HepG2 (cell line): ENCODE measurements around the gene VDAC1. TPM values are rescaled to one million over a fixed set of nuclear protein-coding genes. Genes with fewer than 3 reads are reported as not detected.

Experiments used
- AGO2 ChIP-seq: fragments of 200-400 bp; formaldehyde crosslinking; optimal IDR thresholded peaks from 2 replicates; pipeline ENCODE3; 2017; ENCODE audit warnings: mild to moderate bottlenecking, low read depth, low read length, moderate library complexity
- ARNT ChIP-seq: fragments of 450-650 bp; IDR thresholded peaks from 2 replicates; pipeline ENCODE4 v1.6.1; 2017
- DPF2 ChIP-seq: sonication (generic); formaldehyde crosslinking; IDR thresholded peaks from 2 replicates; pipeline ENCODE4 v1.4.0; 2020; ENCODE audit warnings: mild to moderate bottlenecking, low read depth, missing genetic modification reagents, borderline replicate concordance
- FOXA1 ChIP-seq, 2 experiments: fragments of 450-650 bp in 1 of 2; sonication (generic) in 1 of 2; formaldehyde crosslinking in 1 of 2; IDR thresholded peaks; 2 replicates each; pipeline versions ENCODE4 v1.4.0 to v1.6.1; 2016 to 2020; ENCODE audit warnings: missing genetic modification reagents in 1 of 2
- FOXK2 ChIP-seq: fragments of 450-650 bp; IDR thresholded peaks from 2 replicates; pipeline ENCODE4 v1.6.1; 2016
- HHEX ChIP-seq: IDR thresholded peaks from 2 replicates; pipeline ENCODE4 v1.6.1; 2016; ENCODE audit warnings: control low read depth
- HNF1A ChIP-seq, 2 experiments: sonication (generic) in 1 of 2; formaldehyde crosslinking in 1 of 2; IDR thresholded peaks; 2 replicates each; pipeline versions ENCODE4 v1.4.0 to v1.6.1; 2016 to 2020; ENCODE audit warnings: borderline replicate concordance in 1 of 2, low read depth in 1 of 2, mild to moderate bottlenecking in 1 of 2, missing genetic modification reagents in 1 of 2
- KDM4B ChIP-seq: sonication (generic); formaldehyde crosslinking; IDR thresholded peaks from 2 replicates; pipeline ENCODE4 v1.4.0; 2020; ENCODE audit warnings: missing genetic modification reagents
- KDM5A ChIP-seq: fragments of 200-600 bp; sonication (generic); IDR thresholded peaks from 2 replicates; pipeline ENCODE4 v1.7.0; 2018; ENCODE audit warnings: antibody characterized with exemption, mild to moderate bottlenecking, low read length, borderline replicate concordance
- MNT ChIP-seq: fragments of 450-650 bp; IDR thresholded peaks from 2 replicates; pipeline ENCODE4 v1.6.1; 2016
- NFRKB ChIP-seq: fragments of 450-650 bp; IDR thresholded peaks from 2 replicates; pipeline ENCODE4 v1.6.1; 2017
- NKX3-1 ChIP-seq: sonication (generic); formaldehyde crosslinking; IDR thresholded peaks from 2 replicates; pipeline ENCODE4 v1.5.0; 2020; ENCODE audit warnings: missing genetic modification reagents
- RBFOX2 ChIP-seq: fragments of 200-400 bp; formaldehyde crosslinking; IDR thresholded peaks from 2 replicates; pipeline ENCODE4 v1.6.1; 2017; ENCODE audit warnings: low read depth, mild to moderate bottlenecking, low read length
- TBL1XR1 ChIP-seq: fragments of 150-350 bp; IDR thresholded peaks from 2 replicates; pipeline ENCODE4 v1.6.1; 2014; ENCODE audit warnings: borderline replicate concordance, low read length; ENCODE audit not compliant: partially characterized antibody
- TEAD2 ChIP-seq: sonication (generic); formaldehyde crosslinking; IDR thresholded peaks from 2 replicates; pipeline ENCODE4 v1.9.0; 2021; ENCODE audit warnings: missing genetic modification reagents
- THRA ChIP-seq: sonication (generic); formaldehyde crosslinking; IDR thresholded peaks from 2 replicates; pipeline ENCODE4 v1.4.0; 2020; ENCODE audit warnings: missing genetic modification reagents, borderline replicate concordance
- TP53 ChIP-seq: sonication (generic); formaldehyde crosslinking; conservative IDR thresholded peaks from 2 replicates; pipeline ENCODE4 v1.4.0; 2020; ENCODE audit warnings: missing genetic modification reagents
- YEATS2 ChIP-seq: sonication (generic); formaldehyde crosslinking; IDR thresholded peaks from 2 replicates; pipeline ENCODE4 v1.4.0; 2020; ENCODE audit warnings: missing genetic modification reagents, borderline replicate concordance
- ZNF567 ChIP-seq: sonication (generic); formaldehyde crosslinking; IDR thresholded peaks from 2 replicates; pipeline ENCODE4 v1.8.1; 2023; ENCODE audit warnings: mild to moderate bottlenecking, missing genetic modification reagents, borderline replicate concordance
- ZNF615 ChIP-seq: sonication (generic); formaldehyde crosslinking; IDR thresholded peaks from 2 replicates; pipeline ENCODE4 v1.5.0; 2020; ENCODE audit warnings: mild to moderate bottlenecking, missing genetic modification reagents, borderline replicate concordance
- ZNF724P ChIP-seq: sonication (generic); formaldehyde crosslinking; IDR thresholded peaks from 2 replicates; pipeline ENCODE4 v1.8.0; 2022; ENCODE audit warnings: missing genetic modification reagents, borderline replicate concordance
- ZSCAN25 ChIP-seq: sonication (generic); formaldehyde crosslinking; IDR thresholded peaks from 2 replicates; pipeline ENCODE4 v1.8.0; 2022; ENCODE audit warnings: mild to moderate bottlenecking, missing genetic modification reagents
- polyA plus RNA-seq, 8 experiments: library from polyadenylated mRNA; depleted of rRNA in 3 of 8; stranded (reverse) in 7 of 8; unstranded in 1 of 8; fragments of >200 nt; fragmentation: Illumina TruSeq in 4 of 8; extraction: Trizol in 4 of 8; gene quantifications; 2 replicates each; pipeline versions ENCODE4 v1.2.1 to v1.2.3, GENCODE V29; 2011 to 2016; ENCODE audit warnings: low read depth in 4 of 8, missing spikeins in 1 of 8, mixed read lengths in 1 of 8; ENCODE audit not compliant: insufficient read depth in 1 of 8
- total RNA-seq, 5 experiments: library from RNA; depleted of rRNA; stranded (reverse); fragments of >200 nt; fragmentation: Illumina TruSeq; extraction: Trizol; gene quantifications; 2 replicates each; pipeline ENCODE4 v1.2.3, GENCODE V29; 2016; ENCODE audit warnings: low read depth in 1 of 5

The VDAC1 gene
- total and polyA plus RNA-seq, 2 of the 13 experiments (the other 11 are each of a cell fraction or from before 2014, with no cell fraction given), result 112 to 380 TPM

DNA sequence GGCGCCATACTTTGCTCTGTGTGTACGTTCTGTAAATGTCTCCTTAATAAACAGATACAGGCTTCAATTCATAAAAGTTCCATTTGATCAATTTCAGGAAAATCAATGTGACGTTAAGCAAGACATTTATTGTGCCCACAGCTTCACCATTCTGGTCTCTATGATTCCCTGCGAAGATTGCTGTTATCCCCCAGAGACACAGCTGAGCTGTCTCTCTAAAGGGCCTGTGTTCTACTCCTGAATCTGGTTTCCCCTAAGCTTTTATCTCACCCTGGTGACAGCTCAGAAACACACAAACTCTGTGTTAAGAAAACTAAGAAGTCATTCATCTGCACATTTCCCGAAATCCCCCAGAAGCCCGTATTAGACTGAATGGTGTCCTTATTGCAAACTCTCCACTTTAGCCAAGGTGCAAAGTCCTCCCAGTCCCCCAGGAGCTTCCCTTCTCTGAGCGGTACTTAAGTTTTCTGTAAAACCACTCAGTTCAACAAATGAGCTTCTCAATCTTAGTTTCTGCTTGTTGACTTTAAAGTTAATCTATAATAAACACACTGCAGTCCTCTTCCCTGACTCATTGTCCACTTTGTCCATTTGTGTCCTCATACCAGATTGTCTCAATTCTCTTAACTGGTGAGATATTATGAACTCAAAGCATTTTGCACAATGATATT, 35.0 kb downstream of the VDAC1 start (continued):
- no peak for TF ChIP-seq KDM5A
- TF ChIP-seq HHEX (CRISPR knock-in tag), result no peak
- TF ChIP-seq RBFOX2, result peak; percentile 86
- no peak for TF ChIP-seq MNT
- TF ChIP-seq NFRKB, result no peak
- TF ChIP-seq TP53 (CRISPR knock-in tag), result no peak
- peak; percentile 10 for TF ChIP-seq TBL1XR1
- TF ChIP-seq THRA, result 0 out of 2 replicates have a peak, but pooled peaks have one; percentile 74
- no peak for TF ChIP-seq ARNT
- TF ChIP-seq ZSCAN25 (CRISPR knock-in tag), result 0 out of 2 replicates have a peak, but pooled peaks have one; percentile 23
- peak; percentile 81 for TF ChIP-seq HNF1A (IDR thresholded peaks at IDR 0.05; ENCODE audit: low read depth)
- peak; percentile 92; the same call in 1 of the 2 replicates for TF ChIP-seq HNF1A (CRISPR knock-in tag; IDR thresholded peaks at IDR 0.05; ENCODE audit: borderline replicate concordance)
- TF ChIP-seq ZNF615 (CRISPR knock-in tag), result no peak
- 0 out of 2 replicates have a peak, but pooled peaks have one; percentile 11 for TF ChIP-seq FOXK2
- TF ChIP-seq DPF2 (CRISPR knock-in tag), result peak; percentile 59; the same call in 1 of the 2 replicates
- no peak for TF ChIP-seq ZNF724P (CRISPR knock-in tag)
- TF ChIP-seq FOXA1 (IDR thresholded peaks at IDR 0.05), result peak; percentile 71
- TF ChIP-seq FOXA1 (CRISPR knock-in tag; IDR thresholded peaks at IDR 0.05), result peak; percentile 91
- no peak for TF ChIP-seq ZNF567 (CRISPR knock-in tag)
- no peak for TF ChIP-seq TEAD2 (CRISPR knock-in tag)
- no peak for TF ChIP-seq KDM4B
- TF ChIP-seq NKX3-1, result 0 out of 2 replicates have a peak, but pooled peaks have one; percentile 18
- peak; percentile 43; the same call in 1 of the 2 replicates for TF ChIP-seq YEATS2 (CRISPR knock-in tag)
- peak; percentile 84 for TF ChIP-seq AGO2
